Ovary (tissue), 9 donors: ENCODE measurements around the gene SPAG9. TPM values are rescaled to one million over a fixed set of nuclear protein-coding genes. Genes with fewer than 3 reads are reported as not detected.

Source experiments
- DNase-seq, 5 donors: peaks; one replicate each; pipeline ENCODE4 v3.0.0-alpha.2; 2019 to 2020
- H3K27ac ChIP-seq, 2 donors: fragments of 200-600 bp; one replicate each; pipeline versions ENCODE4 v1.5.1 to v1.8.0; 2019 to 2022
- H3K27me3 ChIP-seq: fragments of 200-600 bp; one replicate; pipeline ENCODE4 v1.8.0; 2022
- H3K36me3 ChIP-seq: fragments of 200-600 bp; sonication (generic); one replicate; pipeline ENCODE4 v1.5.1; 2019
- H3K4me1 ChIP-seq: one replicate; pipeline ENCODE4 v1.8.1; 2013; ENCODE audit warnings: mild to moderate bottlenecking, moderate library complexity; ENCODE audit not compliant: insufficient read depth
- H3K4me3 ChIP-seq: fragments of 200-600 bp; sonication (generic); one replicate; pipeline ENCODE4 v1.5.1; 2017
- H3K9me3 ChIP-seq, 2 donors: fragments of 200-600 bp in 1 of 2; sonication (generic) in 1 of 2; one replicate each; pipeline versions ENCODE4 v1.5.1 to v1.8.1; 2013 to 2019; ENCODE audit warnings: mild to moderate bottlenecking in 1 of 2, moderate library complexity in 1 of 2
- CTCF ChIP-seq, 3 donors: fragments of 450-650 bp in 2 of 3; fragments of 200-600 bp in 1 of 3; IDR thresholded peaks; one replicate each; pipeline versions ENCODE4 v1.5.1 to v1.8.0; 2016 to 2022; ENCODE audit warnings: antibody characterized with exemption in 3 of 3, mild to moderate bottlenecking in 1 of 3
- EP300 ChIP-seq: sonication (generic); formaldehyde crosslinking; IDR thresholded peaks from one replicate; pipeline ENCODE4 v1.6.1; 2017; ENCODE audit warnings: antibody characterized with exemption
- POLR2A ChIP-seq: fragments of 450-650 bp; IDR thresholded peaks from one replicate; pipeline ENCODE4 v1.6.1; 2017; ENCODE audit warnings: antibody characterized with exemption, mild to moderate bottlenecking, moderate library complexity
- WGBS, 3 donors: extraction: QIAGEN DNeasy Blood & Tissue Kit in 1 of 3; methylation state at CpG; one replicate each; pipeline versions ENCODE4 v1.1.5 to v1.1.7; 2013 to 2017; 5-methylcytosine and 5-hydroxymethylcytosine counted together
- intact Hi-C, 4 donors: fragments of 100-400 bp; cut with DNase I; formaldehyde crosslinking; loops; one replicate each; pipeline versions ENCODE4 v1.11.0 to v1.15.1; 2022 to 2023
- polyA plus RNA-seq, 2 donors: library from polyadenylated mRNA; stranded (reverse); fragments of 200-250 nt in 1 of 2; fragments of 350-450 nt in 1 of 2; fragmentation: Illumina TruSeq in 1 of 2; extraction: RNeasy Lipid Tissue Mini Kit (QIAGEN cat#74804) in 1 of 2; gene quantifications; one replicate each; pipeline ENCODE4 v1.2.3, GENCODE V29; 2013 to 2014
- total RNA-seq, 7 donors: library from RNA; depleted of rRNA in 2 of 7; stranded (reverse); fragments of >200 nt in 2 of 7; fragmentation: NEBNext Ultra II Directional in 3 of 7; extraction: Animal tissue kit (Norgen Biotek cat#: 25700) in 3 of 7; gene quantifications; one replicate each; pipeline versions ENCODE4 v1.1.0 to v1.2.4, GENCODE V29; 2016 to 2023
- donor health status: DM: no; HTN: no; CAD: no; lungs with moderate emphysema.
- donor health status: DM: no; HTN: no; CAD: no.
- donor health status: Bipolar disorder and iron deficiency.
- donor health status: DM: yes; HTN: yes; CAD: no.
- donor health status: DM: no; HTN: no; CAD: no.
- donor health status: DM: yes; HTN: yes; CAD: no.

SPAG9 gene
- total and polyA plus RNA-seq, 9 donors, result 28.8 to 103 (median 79.4) TPM

GRCh38 chr17:51079049-51079448 is 41.6 kb downstream of the SPAG9 start:
- 76 to 79% (median 76%) methylated on average over 5 of the region's 5 CpGs for WGBS, 3 donors
- H3K27me3 ChIP-seq, result no peaks in the 10 kb centered on the region
- intact Hi-C loops, result no loop called here
- no peaks in the 10 kb centered on the region for H3K36me3 ChIP-seq
- H3K4me3 ChIP-seq, result no peak overlapping the region
- peaks cover 1% of the 10 kb centered on the region for H3K4me1 ChIP-seq
- DNase-seq, result no peak
- no peaks in the 10 kb centered on the region for H3K9me3 ChIP-seq
- TF ChIP-seq CTCF (IDR thresholded peaks at IDR 0.05) (no peak), POLR2A (no peak), EP300 (no peak)
- no peak overlapping the region for H3K27ac ChIP-seq

- TF ChIP-seq POLR2A, result no peak
- TF ChIP-seq CTCF (IDR thresholded peaks at IDR 0.05), result no peak
- no peak for TF ChIP-seq EP300
- Histone ChIP-seq H3K27me3 (no peaks in the 10 kb centered on the region), H3K9me3 (no peaks in the 10 kb centered on the region), H3K36me3 (no peaks in the 10 kb centered on the region), H3K4me3 (no peak overlapping the region), H3K27ac (no peak overlapping the region), H3K4me1 (peaks cover under 1% of the 10 kb centered on the region)
- DNase-seq, result no peak
- intact Hi-C loops, result no loop called here
- 94 to 98% (median 95%) methylated on average over 5 of the region's 5 CpGs for WGBS, 3 donors
Observed at GRCh38 chr17:51078009-51078592, 42.6 kb downstream of the SPAG9 start.

- Histone ChIP-seq H3K27ac (no peak overlapping the region), H3K4me3 (no peak overlapping the region), H3K4me1 (no peaks in the 10 kb centered on the region), H3K27me3 (no peaks in the 10 kb centered on the region), H3K9me3 (no peaks in the 10 kb centered on the region), H3K36me3 (no peaks in the 10 kb centered on the region)
- no peak for DNase-seq
- 93 to 97% (median 96%) methylated on average over 3 of the region's 3 CpGs for WGBS, 3 donors
- intact Hi-C loops, result no loop called here
- no peak for TF ChIP-seq EP300
Observed at GRCh38 chr17:51076821-51077220, 43.8 kb downstream of the SPAG9 start.

- Histone ChIP-seq H3K27me3 (no peaks in the 10 kb centered on the region), H3K36me3 (no peaks in the 10 kb centered on the region), H3K4me1 (peaks cover 2% of the 10 kb centered on the region), H3K9me3 (no peaks in the 10 kb centered on the region), H3K27ac (no peak overlapping the region), H3K4me3 (no peak overlapping the region)
- TF ChIP-seq POLR2A, result no peak
- TF ChIP-seq EP300, result no peak
- TF ChIP-seq CTCF (IDR thresholded peaks at IDR 0.05), result no peak
- intact Hi-C loops, result no loop called here
- DNase-seq, result no peak
Observed at GRCh38 chr17:51071556-51071955, 49.1 kb downstream of the SPAG9 start.

GRCh38 chr17:51065466-51065865 is 55.2 kb downstream of the SPAG9 start:
- H3K27ac ChIP-seq, result no peak overlapping the region
- H3K4me1 ChIP-seq, result peaks cover 2% of the 10 kb centered on the region
- intact Hi-C loops, result no loop called here
- TF ChIP-seq POLR2A, result no peak
- no peak for TF ChIP-seq EP300
- TF ChIP-seq CTCF (IDR thresholded peaks at IDR 0.05), result no peak
- H3K9me3 ChIP-seq, result no peaks in the 10 kb centered on the region
- H3K4me3 ChIP-seq, result no peak overlapping the region
- no peak for DNase-seq
- no peaks in the 10 kb centered on the region for H3K27me3 ChIP-seq
- WGBS, 3 donors, result 91 to 97% (median 94%) methylated on average over 1 of the region's 1 CpG
- no peaks in the 10 kb centered on the region for H3K36me3 ChIP-seq
